GM19452 (cell line): ENCODE data around the gene MGAT4B.

Experiments used
- ATAC-seq: cut with Tn5 transposase; IDR thresholded peaks from one replicate; pipeline ENCODE4 v1.9.1; 2021; ENCODE audit not compliant: unreplicated experiment

Gene MGAT4B

DNA sequence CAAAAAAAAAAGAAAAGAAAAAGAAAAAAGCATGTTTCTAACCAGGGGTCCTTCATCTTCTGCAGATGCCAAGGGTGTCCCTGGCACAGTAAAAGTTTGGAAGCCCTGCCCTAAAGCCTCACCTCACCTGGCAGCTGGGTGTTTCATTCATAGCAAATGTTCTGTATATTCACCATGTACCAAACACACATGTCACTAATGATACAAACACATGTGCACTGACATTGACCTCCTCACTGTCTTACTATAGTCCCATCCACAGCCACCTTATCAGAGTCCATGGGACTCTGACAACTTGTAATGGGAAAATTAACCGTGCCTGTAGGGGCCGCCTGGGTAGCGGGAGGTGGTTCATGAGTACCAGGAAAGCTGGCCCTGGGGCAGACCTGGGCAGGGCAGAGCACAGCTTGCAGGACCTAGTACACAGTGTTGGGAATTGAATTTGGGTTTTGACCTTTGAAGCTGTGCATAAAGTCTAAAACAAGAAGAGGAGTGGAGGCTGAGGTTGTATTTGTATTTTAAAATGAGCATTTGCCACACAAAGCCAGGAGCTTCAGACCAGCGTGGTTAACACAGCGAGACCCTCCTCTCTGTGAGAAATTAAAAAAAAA, 6.4 kb upstream of the MGAT4B start:
- no peak for ATAC-seq

DNA sequence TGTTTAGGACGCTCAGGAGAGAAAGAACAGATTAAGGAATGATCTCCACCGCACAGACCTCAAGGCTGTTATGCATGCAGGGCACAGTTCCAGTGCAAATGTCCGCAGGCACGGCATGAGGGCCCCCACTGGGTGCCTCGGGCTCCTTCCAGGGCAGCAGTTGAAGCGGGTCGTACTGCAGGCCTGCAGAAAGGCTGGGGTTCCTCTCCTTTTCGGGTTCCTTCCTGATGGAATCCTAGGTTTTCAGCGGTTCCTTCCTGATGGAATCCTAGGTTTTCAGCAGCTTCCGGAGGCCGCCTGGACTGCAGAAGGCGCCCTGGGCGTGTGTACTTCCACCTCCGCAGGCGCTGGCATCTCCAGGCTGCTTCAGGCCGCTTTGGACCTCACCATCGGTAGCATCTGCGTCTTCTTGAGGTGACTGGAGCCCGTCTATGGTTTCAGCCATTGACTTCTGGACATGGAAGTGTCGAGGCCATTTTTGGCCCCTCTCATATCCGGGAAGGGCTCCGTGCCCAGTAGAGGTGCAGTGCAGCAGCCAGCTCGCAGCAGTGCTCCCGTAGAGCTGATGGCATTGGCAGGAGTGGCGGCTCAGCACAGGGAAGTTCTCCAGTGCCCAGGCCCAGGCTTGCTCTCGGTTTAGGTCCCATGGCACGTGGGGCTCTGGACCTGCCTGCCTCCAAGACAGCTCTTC, 5.6 kb upstream of the MGAT4B start:
- ATAC-seq, result no peak

DNA sequence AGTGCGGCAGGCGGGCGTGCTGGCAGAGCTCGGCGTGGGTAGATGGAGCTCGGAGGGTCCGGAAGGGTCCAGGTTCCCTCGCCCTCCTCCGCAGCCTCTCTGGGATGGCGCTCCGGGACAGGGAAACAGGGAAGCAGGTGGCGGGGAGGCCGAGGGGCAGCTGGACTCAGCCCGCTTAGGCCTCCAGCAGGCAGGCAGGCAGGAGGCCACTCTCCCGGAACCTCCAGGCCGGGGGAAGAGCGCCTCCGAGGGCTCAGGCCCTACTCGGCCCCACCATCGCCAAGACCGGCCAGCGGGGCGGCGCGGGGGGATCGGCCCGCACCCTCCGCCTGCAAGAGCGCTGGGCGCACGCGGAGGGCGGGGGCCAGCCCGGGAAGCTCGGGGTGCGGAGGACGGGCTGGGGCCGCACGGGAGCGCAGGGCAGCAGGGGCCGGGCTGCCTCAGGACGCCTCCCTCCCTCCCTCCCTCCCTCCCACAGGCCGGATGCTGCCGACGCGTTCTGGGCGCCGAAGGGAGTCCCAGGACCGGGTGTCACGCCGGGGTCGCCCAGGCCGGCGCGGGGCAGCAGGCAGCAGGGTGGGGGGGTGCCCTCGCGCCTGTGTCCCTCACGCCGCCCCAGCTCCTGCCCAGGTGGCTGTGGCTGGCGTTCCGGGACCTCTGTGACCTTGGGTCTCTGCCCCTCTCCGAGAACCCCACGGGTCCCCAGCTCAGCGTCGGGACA, 977 bp downstream of the MGAT4B start:
- ATAC-seq, result no peak

DNA sequence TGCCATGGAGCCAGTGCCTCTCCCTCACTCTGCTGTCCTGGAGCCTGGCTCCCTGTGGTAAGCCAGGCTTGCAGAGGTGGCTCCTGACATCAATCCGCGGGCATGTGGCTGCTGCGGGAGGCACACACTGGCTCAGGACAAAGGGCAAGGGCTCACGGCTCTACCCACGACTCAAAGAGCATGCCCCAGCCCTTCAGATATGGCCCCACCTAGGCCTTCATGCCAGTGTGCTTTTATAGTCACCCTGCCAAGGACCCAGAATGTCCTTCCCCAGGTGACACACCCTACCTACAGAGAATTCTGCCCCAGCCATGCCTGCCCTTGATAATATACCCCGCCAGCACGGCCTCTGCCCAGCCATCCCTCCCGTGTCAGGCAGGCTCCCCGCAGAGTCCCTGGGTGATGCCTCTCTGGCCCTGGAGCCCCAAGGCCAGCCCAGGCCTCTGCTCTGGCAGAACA, 1.6 kb downstream of the MGAT4B start:
- ATAC-seq, result no peak

DNA sequence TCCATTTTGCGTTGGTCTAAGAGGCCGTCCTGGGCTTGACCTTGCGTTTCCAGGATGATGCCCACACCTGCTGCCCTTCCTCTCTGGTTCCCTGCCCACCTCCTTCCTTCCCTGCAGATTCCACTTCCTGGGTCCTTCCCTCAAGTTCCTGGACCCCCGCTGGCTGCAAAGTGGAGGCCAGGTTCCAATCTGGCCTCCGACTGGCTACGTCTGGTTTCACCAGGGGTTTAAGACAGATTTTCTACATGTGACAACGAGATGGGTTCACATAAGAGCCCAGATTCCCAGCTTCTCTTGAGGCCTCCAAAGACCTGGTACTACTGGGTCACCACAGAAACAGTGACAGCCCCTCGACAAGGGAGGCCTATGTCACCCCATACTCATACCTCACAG, 2.1 kb downstream of the MGAT4B start:
- ATAC-seq, result no peak

DNA sequence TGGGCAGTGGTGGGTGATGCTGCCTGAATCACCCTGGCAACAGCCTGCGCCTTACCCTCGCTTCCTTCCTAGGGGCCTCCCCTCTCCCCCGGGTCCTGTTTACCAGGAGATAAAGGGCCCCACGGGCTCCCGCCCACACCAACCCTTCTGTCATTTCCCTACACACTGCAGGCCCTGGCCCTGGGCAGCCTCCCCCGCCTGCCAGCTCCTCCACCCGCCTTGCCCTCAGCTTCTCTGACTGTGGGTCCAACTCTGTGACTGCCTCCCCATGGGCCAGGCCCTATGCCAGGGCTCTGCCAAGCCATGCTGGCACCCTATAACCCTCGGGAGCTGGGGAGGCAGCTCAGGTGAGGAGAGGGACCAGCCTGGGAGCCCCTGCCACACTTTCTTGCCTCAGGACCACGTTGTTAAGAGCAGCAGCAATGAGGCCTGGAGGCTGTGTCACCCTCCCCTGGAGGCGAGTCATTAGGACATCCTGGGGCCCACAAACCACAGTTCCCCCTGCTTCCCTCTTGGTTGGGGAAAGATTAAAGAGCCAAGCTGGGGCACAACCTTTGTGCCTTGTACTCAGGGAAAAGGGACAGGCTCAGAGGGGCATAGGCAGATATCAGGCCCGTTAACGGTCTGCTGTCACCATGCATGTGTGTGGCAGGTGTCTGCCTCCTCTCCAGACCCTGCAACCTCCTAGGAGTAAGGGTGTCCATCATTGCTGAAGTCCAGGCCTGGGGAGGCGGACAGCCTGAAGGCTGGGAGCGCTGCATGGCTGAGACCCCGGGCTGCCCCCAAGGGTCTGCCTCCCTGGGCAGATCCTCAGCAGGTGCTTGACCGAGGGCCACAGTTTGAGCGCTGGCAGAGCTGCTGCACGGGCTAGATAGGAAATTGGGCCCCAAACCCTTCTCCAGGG, 2.8 kb downstream of the MGAT4B start:
- no peak for ATAC-seq

DNA sequence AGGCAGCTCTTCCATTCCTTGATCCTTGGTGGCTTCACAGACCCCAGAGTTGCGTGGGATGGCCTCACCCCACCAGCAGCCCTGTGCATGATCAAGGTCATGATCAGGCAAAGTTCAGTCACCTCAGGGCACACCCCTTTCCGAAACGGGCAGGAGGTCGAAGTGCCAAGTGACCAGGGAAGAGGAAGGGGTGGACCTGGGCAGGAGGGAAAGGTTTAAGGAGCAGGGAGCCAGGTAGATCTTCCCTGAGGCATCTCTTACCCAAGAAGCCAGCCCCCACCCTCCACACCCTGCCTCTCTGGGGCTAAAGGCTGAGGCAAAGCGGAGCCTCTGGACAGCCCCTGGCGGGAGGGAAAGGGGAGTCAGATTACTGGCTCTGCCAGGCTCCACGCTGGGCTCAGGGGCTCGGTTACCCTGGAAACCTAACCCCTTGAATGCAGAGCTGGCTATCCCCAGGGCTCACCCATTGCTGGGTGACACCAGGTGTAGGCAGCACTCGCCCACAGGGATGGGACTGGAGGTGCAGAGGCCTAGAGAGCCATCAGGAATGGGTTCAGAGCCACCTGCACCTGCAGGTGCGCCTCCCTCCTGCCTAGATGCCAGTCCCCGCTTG, 3.6 kb downstream of the MGAT4B start:
- ATAC-seq, result no peak

DNA sequence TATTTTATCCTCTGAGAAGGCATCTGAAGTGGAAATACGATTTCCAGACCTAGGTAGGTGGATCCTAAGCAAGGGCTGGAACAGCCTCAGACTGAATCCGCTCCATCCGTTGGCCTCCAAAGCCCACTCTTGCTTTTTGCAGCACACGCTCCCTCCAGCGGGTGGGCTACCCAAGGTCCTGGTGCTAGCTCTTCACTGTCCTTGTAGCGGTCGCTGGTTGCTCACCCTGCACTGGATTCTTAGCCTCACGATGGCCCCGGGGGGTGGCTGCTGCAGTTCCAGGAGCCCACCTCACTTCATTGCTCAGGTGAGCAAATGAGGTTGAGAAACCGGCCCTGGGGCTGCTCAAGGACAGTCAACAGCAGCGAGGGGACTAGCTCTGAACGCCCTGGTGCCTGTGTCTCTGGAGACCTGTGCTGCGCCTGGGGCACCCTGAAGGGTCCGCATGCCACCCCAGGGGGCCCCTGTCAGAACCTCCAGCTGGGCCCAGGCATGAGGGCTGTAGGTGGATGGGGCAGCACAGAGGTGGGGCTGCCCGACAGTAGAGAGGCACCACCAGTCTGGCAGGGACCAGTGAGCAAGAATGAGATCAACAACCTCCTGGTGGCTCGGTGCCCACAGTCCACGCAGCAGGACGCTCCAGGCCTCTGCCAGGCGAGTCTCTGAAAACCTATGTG, 4.3 kb downstream of the MGAT4B start:
- ATAC-seq, result no peak

DNA sequence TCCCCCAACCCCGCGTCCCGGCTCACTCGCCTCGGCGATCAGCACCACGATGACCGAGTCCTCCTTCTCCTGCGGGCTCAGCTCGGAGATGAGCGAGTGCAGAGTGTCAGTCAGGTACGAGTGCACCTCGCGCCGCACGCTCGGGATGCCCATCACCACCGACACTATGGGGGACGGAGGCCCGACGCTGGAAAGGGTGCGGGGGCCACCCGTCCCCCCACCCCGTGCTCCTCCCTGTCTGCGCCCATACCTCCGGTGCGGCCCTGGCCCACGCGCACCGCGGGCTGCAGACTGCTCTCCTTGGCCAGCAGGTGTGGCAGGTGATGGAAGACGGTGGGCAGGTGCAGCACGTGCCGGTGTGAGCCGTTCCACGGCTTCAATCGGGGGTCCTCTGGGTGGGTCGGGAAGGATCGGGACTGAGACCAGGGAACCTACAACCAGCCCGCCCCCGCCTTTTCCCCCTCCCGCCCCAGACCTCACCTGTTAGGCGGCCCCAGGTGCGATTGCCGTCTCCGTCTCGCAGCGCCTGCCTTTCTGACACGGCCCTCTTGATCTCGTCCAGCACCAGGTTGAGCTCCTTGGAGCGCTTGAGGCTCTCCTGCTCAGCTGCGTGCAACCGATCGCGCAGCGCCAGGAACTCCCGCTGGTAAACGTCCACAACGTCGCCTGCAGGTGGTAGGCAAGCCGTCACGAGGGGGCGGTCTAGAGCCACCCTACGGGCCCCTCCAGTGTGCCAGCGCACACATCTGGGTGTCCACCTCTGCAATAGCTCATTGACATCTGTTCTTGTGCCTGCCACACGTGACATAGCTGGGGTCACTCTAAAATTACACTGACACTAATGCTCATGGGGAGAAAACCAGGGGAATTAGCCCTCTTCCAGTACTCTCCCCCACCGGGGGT, 5.1 kb downstream of the MGAT4B start:
- ATAC-seq, result peak; percentile 35

DNA sequence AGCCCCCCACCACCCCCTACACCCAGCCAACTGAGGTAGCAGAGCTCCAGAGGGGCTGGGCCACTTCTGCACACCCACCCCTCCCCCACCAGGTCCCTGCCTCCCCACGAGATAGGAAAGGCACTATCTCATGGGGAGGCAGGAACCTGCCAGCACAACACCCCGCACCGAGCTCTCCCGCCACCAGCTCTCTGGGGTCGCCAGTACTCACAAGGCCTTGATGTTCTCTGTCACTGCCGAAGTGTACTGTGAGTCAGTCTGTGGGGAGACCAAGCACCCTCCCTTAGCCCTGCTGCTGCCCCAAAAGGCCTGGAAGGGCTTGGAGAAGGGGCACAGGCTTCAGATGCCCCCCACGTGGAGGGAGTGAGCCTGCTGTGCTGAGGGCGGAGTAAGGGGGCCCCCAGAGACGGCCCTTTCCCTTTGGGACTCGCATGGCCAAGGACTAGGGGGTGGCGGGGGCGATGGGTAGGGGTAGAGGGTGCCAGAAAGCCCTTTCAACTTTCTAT, 5.9 kb downstream of the MGAT4B start:
- no peak for ATAC-seq

DNA sequence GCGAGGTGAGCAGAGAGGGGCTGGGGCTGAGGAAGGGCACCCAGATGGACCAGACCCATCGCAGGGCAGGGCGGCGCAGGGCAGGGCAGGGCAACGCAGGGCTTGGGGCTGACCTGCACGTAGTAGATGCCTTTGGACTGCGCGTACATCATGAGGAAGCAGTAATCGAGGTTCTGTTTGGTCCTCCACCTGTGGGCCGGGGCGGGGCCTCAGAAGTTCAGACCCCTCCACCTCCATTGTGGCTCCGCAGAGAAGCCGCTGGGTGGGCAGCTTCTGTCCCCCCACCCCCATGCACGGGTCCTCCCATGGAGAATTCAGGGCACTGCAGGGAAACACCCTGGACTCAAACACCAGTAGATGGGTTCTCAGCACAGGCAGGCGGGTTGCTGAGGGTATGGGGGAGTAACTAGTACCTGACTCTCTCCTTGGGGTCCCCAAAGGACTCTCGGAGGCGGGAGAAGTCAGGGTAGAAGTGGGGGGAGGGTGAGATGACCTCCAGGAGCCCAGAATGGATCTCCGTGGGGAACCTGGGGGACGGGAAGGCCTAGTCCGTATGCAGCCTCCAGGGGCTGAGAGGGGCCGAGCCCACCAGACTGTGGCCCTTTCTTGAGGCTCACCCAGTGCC, 6.5 kb downstream of the MGAT4B start:
- ATAC-seq, result no peak

DNA sequence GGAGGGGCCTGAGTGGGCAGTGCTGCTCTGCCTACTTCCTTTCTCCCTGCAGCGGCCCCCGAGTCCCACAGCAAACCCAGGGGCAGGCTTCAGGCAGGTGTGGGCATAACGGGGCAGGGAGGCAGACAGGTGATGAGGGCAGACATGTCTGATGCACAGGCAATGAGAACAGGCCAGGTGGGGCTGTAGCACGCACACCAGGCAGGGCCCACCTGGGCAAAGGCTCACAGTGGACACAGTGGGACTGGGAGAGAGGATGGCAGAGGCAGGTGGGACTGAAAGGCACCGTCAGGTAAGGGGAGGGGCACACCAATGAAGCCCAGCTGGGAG, 7.1 kb downstream of the MGAT4B start:
- ATAC-seq, result no peak

DNA sequence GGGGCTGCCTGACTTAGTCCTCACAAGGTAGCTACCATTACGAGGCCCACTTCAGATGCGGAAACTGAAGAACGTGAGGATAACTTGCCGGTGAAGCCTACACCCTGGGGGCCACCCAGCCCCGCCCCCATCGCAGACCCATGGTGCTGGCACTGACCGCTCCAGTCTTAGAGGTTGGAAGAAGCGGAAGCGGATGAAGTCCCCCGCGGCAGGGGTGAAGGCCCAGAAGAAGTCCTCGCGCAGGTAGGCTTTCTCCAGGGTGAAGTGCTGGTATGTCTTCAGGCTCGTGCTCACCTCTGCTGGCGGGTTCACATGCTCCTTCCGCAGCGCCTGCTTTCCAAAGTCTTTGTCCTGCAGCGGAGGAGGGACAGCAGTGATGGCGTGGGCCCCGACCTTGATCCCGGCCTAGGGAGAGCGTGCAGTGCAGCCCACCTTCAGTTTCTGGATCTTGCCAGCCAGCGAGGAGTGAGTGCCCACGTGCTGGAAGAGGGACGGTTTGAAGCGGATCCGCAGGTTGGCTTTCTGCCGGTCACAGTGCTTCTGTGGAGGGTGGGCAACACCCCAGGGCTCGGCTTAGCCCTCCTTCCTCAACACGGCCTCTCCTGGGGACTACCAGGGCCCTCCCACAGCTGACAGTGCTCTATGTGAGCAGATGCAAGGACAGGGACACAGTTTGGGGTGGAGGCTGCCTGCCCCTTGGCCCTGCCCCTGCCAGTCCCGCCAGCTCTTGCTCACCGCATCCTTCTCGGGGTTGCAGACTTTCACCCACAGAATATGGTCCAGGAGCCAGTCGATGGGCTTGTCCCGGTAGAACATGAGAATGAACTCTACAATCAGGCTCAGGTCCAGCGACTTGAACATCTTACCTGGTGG, 7.7 kb downstream of the MGAT4B start:
- ATAC-seq, result no peak

DNA sequence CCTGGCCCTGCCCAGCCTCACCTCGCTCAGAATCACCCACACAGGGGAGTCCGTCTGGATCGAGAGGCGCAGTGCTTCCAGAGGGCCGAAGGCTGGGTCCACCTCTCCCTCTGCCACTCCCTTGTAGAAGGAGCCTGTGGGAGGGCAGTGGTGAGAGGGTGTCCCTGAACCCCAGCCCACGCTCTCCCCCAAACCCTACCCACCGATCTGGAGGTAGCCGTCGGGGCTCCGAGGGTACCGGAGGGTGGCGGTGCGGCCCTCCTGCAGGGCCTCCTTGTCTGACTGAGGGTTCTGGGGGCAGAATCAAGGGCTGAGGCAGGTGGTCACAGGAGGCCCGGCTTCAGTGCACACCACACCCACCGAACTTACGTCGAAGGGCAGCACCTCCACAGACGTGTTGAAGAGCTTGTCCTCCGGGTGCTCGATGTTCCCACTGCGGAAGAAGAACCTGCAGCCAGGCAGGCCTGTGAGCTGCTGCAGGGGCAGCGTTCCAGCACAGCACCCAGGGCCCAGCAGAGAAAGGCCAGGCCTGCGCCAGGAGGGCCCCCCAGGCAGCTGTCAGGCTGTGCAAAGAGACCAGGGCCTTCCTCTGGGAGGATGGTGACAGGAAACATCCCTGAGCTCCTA, 8.4 kb downstream of the MGAT4B start:
- no peak for ATAC-seq

DNA sequence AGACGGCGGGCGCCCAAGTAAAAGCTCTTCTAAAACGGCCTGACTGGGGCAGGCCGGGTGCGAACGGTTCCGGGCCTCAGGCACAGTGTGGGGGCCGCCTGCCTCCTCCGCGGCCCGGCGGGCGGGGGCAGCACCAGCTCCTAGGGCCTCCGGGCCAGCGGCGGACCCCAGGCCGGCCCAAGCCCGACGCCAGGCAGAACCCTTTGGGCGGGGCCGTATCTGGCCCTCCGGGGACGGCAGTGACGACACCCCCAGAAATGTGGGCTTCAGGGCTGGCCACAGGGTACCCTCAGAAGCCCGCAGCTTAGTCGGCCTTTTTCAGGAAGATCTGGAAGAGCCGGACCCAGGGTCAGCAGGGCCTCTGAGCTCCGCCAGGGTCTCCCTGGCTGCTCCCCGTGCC, 8.9 kb downstream of the MGAT4B start:
- ATAC-seq, result no peak

DNA sequence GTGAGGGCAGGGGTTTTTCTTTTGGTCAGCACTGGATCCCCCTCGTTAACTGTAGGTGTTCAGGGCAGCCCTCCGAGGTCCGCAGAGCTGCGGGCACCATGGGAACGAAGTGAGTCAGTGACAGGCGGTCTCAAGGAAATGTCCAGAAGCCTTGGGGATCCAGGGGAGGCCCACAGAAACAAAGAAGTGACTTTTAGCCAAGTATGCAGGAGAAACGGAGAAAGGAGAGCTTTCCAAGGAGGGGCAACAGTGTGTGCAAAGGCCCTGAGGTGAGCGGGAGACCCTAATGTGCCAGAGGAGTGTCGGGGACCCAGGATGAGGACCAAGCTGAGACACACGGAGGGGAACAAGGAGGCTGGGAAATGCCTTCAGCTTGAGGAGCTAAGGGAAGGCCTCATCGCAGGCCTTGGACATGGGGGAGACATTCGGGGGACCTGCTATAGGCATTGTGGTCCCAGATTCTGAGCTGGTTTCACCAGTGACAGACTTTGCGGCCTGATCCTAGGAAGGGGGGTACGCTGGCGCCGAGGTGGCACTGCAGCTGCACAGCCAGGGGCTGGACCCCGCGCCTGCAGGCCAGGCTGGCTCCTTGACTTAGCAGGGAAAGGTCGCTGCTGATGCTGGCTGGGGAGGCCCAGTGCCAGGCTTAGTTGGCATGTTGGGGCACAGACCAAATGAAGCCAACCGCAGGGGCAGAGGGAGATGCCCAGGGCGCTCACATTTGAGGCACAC, 9.6 kb downstream of the MGAT4B start:
- ATAC-seq, result no peak
